HG02852 (cell line): ENCODE results near the gene ZNF362.
"Not testable (repeated sequence)": the region's sequence is repeated elsewhere in the genome, so short reads cannot be mapped to it uniquely, and the experiment has no call there.

Source experiments
- ATAC-seq: cut with Tn5 transposase; IDR thresholded peaks from one replicate; pipeline ENCODE4 v1.9.1; 2021; ENCODE audit warnings: mild to moderate bottlenecking, moderate library complexity; ENCODE audit not compliant: unreplicated experiment

ZNF362 gene

GRCh38 chr1:33282791-33283190, 26.5 kb downstream of the ZNF362 start:
- no peak for ATAC-seq

GRCh38 chr1:33284049-33284448, 27.8 kb downstream of the ZNF362 start:
- no peak for ATAC-seq

GRCh38 chr1:33286451-33287185, 30.3 kb downstream of the ZNF362 start:
- ATAC-seq, result no peak

GRCh38 chr1:33287317-33287716, 31.0 kb downstream of the ZNF362 start:
- ATAC-seq, result no peak

DNA sequence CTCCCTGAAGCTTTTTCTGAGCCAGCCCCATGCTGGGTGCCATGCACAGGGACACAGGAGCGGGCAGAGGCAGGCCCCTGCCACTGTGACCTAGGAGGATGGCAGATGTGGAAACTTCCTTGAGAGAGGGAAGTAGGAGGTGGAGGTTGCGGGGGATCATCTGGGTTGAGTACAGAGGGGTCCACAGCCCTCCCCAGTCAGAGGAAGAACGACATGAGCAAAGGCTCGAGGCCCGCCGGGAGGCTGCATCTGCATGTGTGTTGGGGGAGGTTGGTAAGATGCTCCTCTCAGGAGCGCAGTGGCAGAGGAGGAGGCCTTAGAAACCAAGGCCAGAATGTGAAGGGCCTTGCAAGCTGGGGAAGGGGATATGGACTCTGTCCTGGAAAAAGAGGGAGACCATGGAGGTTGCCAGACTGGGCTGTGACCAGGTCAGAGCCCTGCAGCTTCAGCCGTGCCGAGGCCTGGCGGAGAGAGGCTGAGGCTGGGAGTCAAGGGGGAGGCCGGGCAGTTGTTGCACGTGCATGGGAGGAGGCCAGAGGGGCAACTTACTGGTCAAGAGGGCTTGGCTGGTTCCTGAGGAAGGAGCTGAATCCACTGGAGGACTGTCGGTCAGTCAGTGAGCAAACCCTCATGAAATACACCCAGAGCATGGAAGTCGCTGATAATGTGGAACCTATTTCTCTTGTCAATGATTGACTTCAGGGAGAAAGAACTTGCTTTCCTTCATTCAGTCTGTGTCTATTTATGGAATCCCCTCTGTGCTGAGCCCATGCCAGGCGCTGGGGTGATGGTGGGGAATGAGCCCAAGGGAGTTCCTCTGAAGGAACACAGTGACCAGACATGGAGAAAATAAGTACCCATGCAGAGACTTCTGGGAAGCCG, 32.9 kb downstream of the ZNF362 start:
- ATAC-seq, result no peak

GRCh38 chr1:33289858-33290154, 33.5 kb downstream of the ZNF362 start:
- ATAC-seq, result no peak

- not testable (repeated sequence) for ATAC-seq
Measured at GRCh38 chr1:33290615-33291014, 34.3 kb downstream of the ZNF362 start.

DNA sequence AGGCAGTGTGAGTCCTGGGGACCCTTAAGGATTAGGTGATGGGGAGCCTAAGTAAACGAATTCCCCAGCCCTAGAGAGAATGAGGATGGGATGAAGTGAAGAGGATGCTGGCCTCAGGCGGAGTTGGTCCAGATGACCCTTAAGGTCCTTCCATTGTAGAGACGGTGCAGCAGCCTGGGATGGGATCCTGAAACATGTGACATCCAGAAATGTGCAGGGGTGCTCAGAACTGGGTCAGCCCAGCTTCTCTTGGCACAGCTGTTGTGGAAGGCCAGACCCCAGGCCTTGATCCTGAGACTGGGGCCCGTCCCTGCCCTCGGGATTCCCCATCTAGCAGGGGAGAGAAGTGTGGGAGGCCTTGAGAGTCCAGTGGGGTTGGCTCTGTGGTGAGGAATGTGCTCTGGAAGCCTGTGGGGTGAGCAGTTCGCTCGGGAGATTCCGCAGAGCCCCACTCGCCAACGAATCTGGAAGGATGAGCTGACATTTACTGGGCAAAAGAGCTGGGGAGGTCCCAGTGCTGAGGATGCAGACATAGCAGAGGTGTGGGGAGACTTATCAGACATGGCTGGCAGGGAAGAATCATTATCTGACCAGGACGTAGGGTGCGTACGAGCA, 36.5 kb downstream of the ZNF362 start:
- ATAC-seq, result no peak

- ATAC-seq, result no peak
Measured at GRCh38 chr1:33294071-33295010, 38.0 kb downstream of the ZNF362 start.

DNA sequence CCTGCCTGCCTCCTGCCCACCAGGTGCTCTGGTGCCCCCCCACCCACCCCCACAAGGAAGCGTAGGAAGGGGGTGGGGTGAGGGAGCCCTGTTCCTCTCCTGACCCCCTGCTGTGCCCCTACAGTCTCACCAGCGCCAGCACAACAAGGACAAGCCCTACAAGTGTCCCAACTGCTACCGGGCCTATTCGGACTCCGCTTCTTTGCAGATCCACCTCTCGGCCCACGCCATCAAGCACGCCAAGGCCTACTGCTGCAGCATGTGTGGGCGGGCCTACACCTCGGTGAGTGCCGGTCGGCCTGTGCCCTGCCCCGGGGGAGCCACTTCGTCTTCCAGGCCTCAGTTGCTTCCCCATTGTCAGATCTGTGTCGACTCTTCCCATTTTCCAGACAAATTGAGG, 38.7 kb downstream of the ZNF362 start:
- ATAC-seq, result no peak

DNA sequence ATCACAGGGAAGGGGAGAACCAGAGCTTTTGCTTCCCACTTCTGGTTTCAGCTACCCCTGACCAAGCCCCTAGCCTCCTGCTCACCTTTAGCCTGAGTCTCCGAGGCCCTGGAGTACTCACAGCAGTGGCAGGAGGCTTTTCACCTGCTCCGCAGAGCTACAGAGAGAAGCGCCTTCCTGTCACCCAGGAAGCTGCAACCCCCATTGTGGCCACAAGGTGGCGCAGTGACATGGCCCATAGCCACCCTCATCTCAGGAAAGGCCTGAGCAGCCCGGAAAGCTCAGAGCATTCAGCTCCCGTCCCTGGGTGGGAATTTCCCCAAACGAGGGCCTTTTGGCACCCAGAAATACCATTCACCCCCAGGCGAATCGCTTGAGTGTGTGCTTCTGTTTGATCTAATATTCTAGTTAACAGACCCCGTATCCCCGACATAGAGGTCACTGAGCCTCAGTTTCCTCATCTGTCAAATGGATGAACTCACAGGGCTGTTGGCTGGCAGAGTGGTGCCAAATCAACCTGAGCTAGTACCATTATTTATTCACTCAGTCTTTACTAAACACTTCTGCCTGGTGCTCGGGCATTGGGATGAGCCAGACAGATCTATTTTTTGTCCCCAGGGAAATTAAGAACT, 39.3 kb downstream of the ZNF362 start:
- peak; percentile 64 for ATAC-seq

- no peak for ATAC-seq
Measured at GRCh38 chr1:33296082-33296458, 39.8 kb downstream of the ZNF362 start.

- no peak for ATAC-seq
Measured at GRCh38 chr1:33296824-33297223, 40.5 kb downstream of the ZNF362 start.

GRCh38 chr1:33297911-33298622, 41.8 kb downstream of the ZNF362 start:
- no peak for ATAC-seq

GRCh38 chr1:33298623-33299277, 42.5 kb downstream of the ZNF362 start:
- ATAC-seq, result peak; percentile 55

DNA sequence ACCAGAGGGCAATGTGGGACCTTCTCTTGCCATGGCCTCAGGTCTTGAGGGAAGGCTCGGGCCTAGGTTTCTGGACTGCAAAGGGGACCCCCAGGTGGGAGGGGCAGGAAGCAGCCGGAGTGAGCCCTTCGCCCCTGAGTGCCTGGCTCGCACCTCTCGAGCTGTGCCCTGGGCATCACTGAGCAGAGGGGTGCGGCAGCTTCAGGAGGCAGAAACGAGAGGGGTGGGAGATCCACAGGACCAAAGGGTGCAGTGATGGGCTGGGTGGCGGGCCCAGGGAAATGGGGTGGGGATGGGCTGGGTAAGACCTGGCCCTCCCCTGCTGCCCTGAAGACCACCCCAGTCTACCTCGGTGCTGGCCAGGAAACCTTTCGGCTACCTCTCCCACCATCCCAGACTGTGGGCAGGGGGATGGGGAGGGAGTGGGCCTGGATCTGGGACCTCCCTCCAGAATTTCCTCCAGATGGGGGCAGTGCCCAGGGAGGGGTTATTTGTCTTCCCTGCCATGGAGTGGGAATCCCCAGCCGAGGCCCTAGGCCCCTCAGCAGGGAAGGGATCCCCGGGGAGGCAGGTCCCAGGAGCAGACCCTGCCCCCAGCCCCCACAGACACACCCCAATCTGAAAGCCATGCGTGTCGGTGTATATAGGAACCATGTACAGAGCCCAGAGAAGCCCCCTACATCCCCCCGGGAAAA, 43.3 kb downstream of the ZNF362 start:
- no peak for ATAC-seq

DNA sequence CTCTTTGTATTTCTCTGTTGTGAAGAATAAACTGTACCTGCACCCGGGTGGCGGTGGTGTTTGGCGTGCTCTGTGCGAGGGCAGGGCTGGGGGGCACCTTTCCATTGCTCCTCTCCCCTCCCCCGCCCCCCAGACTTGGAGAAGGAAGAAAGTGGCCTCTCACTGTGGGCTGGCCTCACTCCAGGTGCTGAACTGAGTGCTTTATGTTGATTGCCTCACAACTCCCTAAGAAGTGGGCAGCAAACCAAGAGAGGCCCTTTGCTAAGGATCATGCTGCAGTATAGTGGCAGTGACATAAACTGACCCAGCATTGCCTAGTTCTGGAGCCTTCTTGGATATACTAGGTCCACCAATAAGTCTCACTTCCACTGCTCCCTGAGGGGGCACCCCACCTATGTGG, 44.4 kb downstream of the ZNF362 start:
- no peak for ATAC-seq

GRCh38 chr1:33301273-33301984, 45.1 kb downstream of the ZNF362 start:
- no peak for ATAC-seq
